H1 (cell line): ENCODE results near the gene MMP1. TPM values are rescaled to one million over a fixed set of nuclear protein-coding genes. Genes with fewer than 3 reads are reported as not detected.

Experiments
- CTCF ChIA-PET: fragments of 300-600 bp; sonication (Branson Sonifier 250); formaldehyde crosslinking; loops from one replicate; lab custom pipeline; 2021; ENCODE audit not compliant: partially characterized antibody; lab: Charles Lee
- POLR2A ChIA-PET: fragments of 300-600 bp; sonication (Branson Sonifier 250); formaldehyde crosslinking; loops from one replicate; lab custom pipeline; 2021; ENCODE audit warnings: inconsistent platforms; ENCODE audit not compliant: partially characterized antibody; lab: Charles Lee
- DNase-seq, 2 experiments: peaks; one replicate each; pipeline versions ENCODE4 v3.0.0 to v3.0.0-alpha.2; 2010 to 2022; ENCODE audit warnings: low spot score in 2 of 2, low read depth in 1 of 2, mixed read lengths in 1 of 2
- FAIRE-seq: peaks from 2 replicates; lab custom pipeline; 2011; peaks lifted over from hg19 to GRCh38; lab: Jason Lieb, UNC
- H2AFZ ChIP-seq: 2 replicates; pipeline ENCODE4 v1.8.1; 2012; ENCODE audit warnings: low read length, inconsistent platforms
- H2AK5ac ChIP-seq: 2 replicates; pipeline ENCODE4 v1.6.1; 2013; ENCODE audit warnings: low read depth, low read length
- H2BK120ac ChIP-seq: replicated peaks from 2 replicates; pipeline ENCODE3; 2013; ENCODE audit warnings: low read depth, low read length, inconsistent platforms
- H2BK12ac ChIP-seq: 2 replicates; pipeline ENCODE4 v1.6.1; 2013; ENCODE audit warnings: low read depth, low read length
- H2BK15ac ChIP-seq: 2 replicates; pipeline ENCODE4 v1.6.1; 2013; ENCODE audit warnings: low read length
- H2BK20ac ChIP-seq: 2 replicates; pipeline ENCODE4 v1.6.1; 2013; ENCODE audit warnings: low read length
- H2BK5ac ChIP-seq: 2 replicates; pipeline ENCODE4 v1.6.1; 2013; ENCODE audit warnings: low read depth, low read length
- H3K14ac ChIP-seq: 2 replicates; pipeline ENCODE4 v1.6.1; 2013; ENCODE audit warnings: inconsistent platforms; ENCODE audit not compliant: insufficient read length
- H3K18ac ChIP-seq: 2 replicates; pipeline ENCODE4 v1.6.1; 2013; ENCODE audit warnings: low read length; ENCODE audit errors: extremely low read depth
- H3K23ac ChIP-seq: 2 replicates; pipeline ENCODE4 v1.6.1; 2013; ENCODE audit warnings: inconsistent platforms; ENCODE audit not compliant: insufficient read length
- H3K23me2 ChIP-seq: 2 replicates; pipeline ENCODE4 v1.6.1; 2013; ENCODE audit warnings: low read depth, low read length
- H3K27ac ChIP-seq: 2 replicates; pipeline ENCODE4 v1.6.1; 2011; ENCODE audit warnings: low read depth, low read length, inconsistent platforms
- H3K27me3 ChIP-seq, 4 experiments: replicated peaks in 1 of 4; 1 replicate in 1 of 4; 2 replicates in 3 of 4; pipeline versions ENCODE4 v1.6.1 to v1.8.1; 2011 to 2013; ENCODE audit warnings: low read length in 3 of 4, mild to moderate bottlenecking in 3 of 4, inconsistent platforms in 2 of 4, mixed read lengths in 2 of 4, moderate library complexity in 1 of 4; ENCODE audit not compliant: control insufficient read depth in 3 of 4, insufficient read depth in 3 of 4; ENCODE audit errors: extremely low read depth in 1 of 4
- H3K36me3 ChIP-seq, 4 experiments: 2 replicates each; pipeline versions ENCODE4 v1.6.1 to v1.8.1; 2011 to 2013; ENCODE audit warnings: mild to moderate bottlenecking in 4 of 4, low read length in 3 of 4, moderate library complexity in 2 of 4, control low read depth in 1 of 4, inconsistent platforms in 1 of 4; ENCODE audit not compliant: insufficient read depth in 4 of 4, control insufficient read depth in 2 of 4
- H3K4ac ChIP-seq: replicated peaks from 2 replicates; pipeline ENCODE3; 2013; ENCODE audit warnings: low read length, low read depth, mixed read lengths, inconsistent platforms; ENCODE audit not compliant: insufficient read length
- H3K4me1 ChIP-seq, 4 experiments: replicated peaks in 1 of 4; 1 replicate in 1 of 4; 2 replicates in 3 of 4; pipeline versions ENCODE4 v1.6.1 to v1.8.1; 2011 to 2013; ENCODE audit warnings: low read length in 3 of 4, inconsistent platforms in 2 of 4, mixed read lengths in 1 of 4; ENCODE audit not compliant: insufficient read depth in 4 of 4, control insufficient read depth in 3 of 4
- H3K4me2 ChIP-seq, 2 experiments: 2 replicates each; pipeline versions ENCODE4 v1.6.1 to v1.8.1; 2011 to 2013; ENCODE audit warnings: low read depth in 2 of 2, low read length in 2 of 2, control low read depth in 1 of 2, inconsistent platforms in 1 of 2, mild to moderate bottlenecking in 1 of 2; ENCODE audit not compliant: insufficient read depth in 1 of 2
- H3K4me3 ChIP-seq, 4 experiments: fragments of 200-600, 300-600 bp in 1 of 4; sonication (generic), shearing (Covaris generic), sonication (Bioruptor Twin) in 1 of 4; 2 replicates each; pipeline versions ENCODE4 v1.5.1 to v1.8.1; 2011 to 2016; ENCODE audit warnings: low read length in 4 of 4, low read depth in 3 of 4, control low read depth in 2 of 4, inconsistent platforms in 2 of 4, mild to moderate bottlenecking in 2 of 4, mixed read lengths in 1 of 4, moderate library complexity in 1 of 4; ENCODE audit not compliant: insufficient read depth in 2 of 4; ENCODE audit errors: extremely low read depth in 1 of 4
- H3K56ac ChIP-seq: replicated peaks from 2 replicates; pipeline ENCODE3; 2013; ENCODE audit warnings: low read depth, mild to moderate bottlenecking, mixed read lengths, low read length, inconsistent platforms; ENCODE audit not compliant: insufficient read length
- H3K79me1 ChIP-seq: 2 replicates; pipeline ENCODE4 v1.6.1; 2013; ENCODE audit warnings: low read depth, low read length, control low read depth
- H3K79me2 ChIP-seq, 2 experiments: 2 replicates each; pipeline versions ENCODE4 v1.6.1 to v1.8.1; 2012 to 2013; ENCODE audit warnings: low read length in 2 of 2, mild to moderate bottlenecking in 2 of 2, inconsistent platforms in 1 of 2; ENCODE audit not compliant: insufficient read depth in 2 of 2, control insufficient read depth in 1 of 2
- H3K9ac ChIP-seq, 4 experiments: replicated peaks in 1 of 4; 1 replicate in 1 of 4; 2 replicates in 3 of 4; pipeline versions ENCODE4 v1.6.1 to v1.8.1; 2011 to 2013; ENCODE audit warnings: low read depth in 3 of 4, low read length in 3 of 4, control low read depth in 2 of 4, mild to moderate bottlenecking in 2 of 4, moderate library complexity in 2 of 4, inconsistent platforms in 1 of 4; ENCODE audit errors: extremely low read depth in 1 of 4
- H3K9me3 ChIP-seq, 2 experiments: 2 replicates each; pipeline versions ENCODE4 v1.6.1 to v1.8.1; 2012 to 2013; ENCODE audit warnings: mild to moderate bottlenecking in 2 of 2, moderate library complexity in 2 of 2, control low read depth in 1 of 2, inconsistent platforms in 1 of 2, low read depth in 1 of 2, low read length in 1 of 2, mixed read lengths in 1 of 2; ENCODE audit not compliant: insufficient read depth in 2 of 2
- H4K20me1 ChIP-seq, 2 experiments: replicated peaks in 1 of 2; 2 replicates each; pipeline versions ENCODE3 to v1.8.1; 2011 to 2013; ENCODE audit warnings: inconsistent platforms in 2 of 2, low read length in 2 of 2, mild to moderate bottlenecking in 1 of 2; ENCODE audit not compliant: insufficient read depth in 2 of 2, control insufficient read depth in 1 of 2
- H4K5ac ChIP-seq: 2 replicates; pipeline ENCODE4 v1.6.1; 2013; ENCODE audit warnings: low read length, low read depth, mixed read lengths, inconsistent platforms; ENCODE audit not compliant: insufficient read length
- H4K8ac ChIP-seq: 2 replicates; pipeline ENCODE4 v1.8.0; 2013; ENCODE audit warnings: mild to moderate bottlenecking, moderate library complexity, low read length, inconsistent platforms; ENCODE audit not compliant: insufficient read depth; ENCODE audit errors: extremely low read depth
- H4K91ac ChIP-seq: replicated peaks from 2 replicates; pipeline ENCODE3; 2013; ENCODE audit warnings: low read length, mixed read lengths, inconsistent platforms; ENCODE audit not compliant: insufficient read length
- CHD1 ChIP-seq: IDR thresholded peaks from 2 replicates; pipeline ENCODE4 v1.6.1; 2012; ENCODE audit warnings: low read depth, low read length, improper control_type of control experiment
- CREB1 ChIP-seq: IDR thresholded peaks from 2 replicates; pipeline ENCODE4 v1.6.1; 2012; ENCODE audit warnings: inconsistent platforms
- EGR1 ChIP-seq: IDR thresholded peaks from 2 replicates; pipeline ENCODE4 v1.6.1; 2011; ENCODE audit warnings: low read depth, low read length, borderline replicate concordance
- EZH2 ChIP-seq: fragments of 200-600 bp; sonication (generic); IDR thresholded peaks from 2 replicates; pipeline ENCODE4 v1.7.1; 2012; ENCODE audit warnings: low read depth, mild to moderate bottlenecking, moderate library complexity, low read length, inconsistent platforms; ENCODE audit not compliant: severe bottlenecking
- GTF2F1 ChIP-seq: IDR thresholded peaks from 2 replicates; pipeline ENCODE4 v1.6.1; 2012; ENCODE audit warnings: low read depth, low read length, improper control_type of control experiment, borderline replicate concordance
- HDAC2 ChIP-seq, 2 experiments: fragments of 300-600 bp in 1 of 2; sonication (generic) in 1 of 2; IDR thresholded peaks; 2 replicates each; pipeline ENCODE4 v1.6.1; 2011 to 2012; ENCODE audit warnings: low read depth in 2 of 2, low read length in 2 of 2, mild to moderate bottlenecking in 2 of 2, moderate library complexity in 2 of 2, borderline replicate concordance in 1 of 2, inconsistent platforms in 1 of 2
- JUND ChIP-seq: IDR thresholded peaks from 2 replicates; pipeline ENCODE4 v1.6.1; 2011; ENCODE audit warnings: mild to moderate bottlenecking, improper control_type of control experiment, low read length
- KDM1A ChIP-seq: fragments of 200-600, 300-600 bp; sonication (generic); IDR thresholded peaks from 2 replicates; pipeline ENCODE4 v1.7.1; 2016; ENCODE audit warnings: mild to moderate bottlenecking, low read length, borderline replicate concordance
- MAX ChIP-seq: IDR thresholded peaks from 2 replicates; pipeline ENCODE4 v1.6.1; 2012; ENCODE audit warnings: inconsistent platforms
- POLR2AphosphoS5 ChIP-seq: IDR thresholded peaks from 2 replicates; pipeline ENCODE4 v1.6.1; 2011; ENCODE audit warnings: low read depth, low read length
- RAD21 ChIP-seq, 2 experiments: IDR thresholded peaks in 1 of 2; conservative IDR thresholded peaks in 1 of 2; 2 replicates each; pipeline ENCODE4 v1.6.1; 2011; ENCODE audit warnings: low read depth in 2 of 2, low read length in 2 of 2, improper control_type of control experiment in 1 of 2, inconsistent platforms in 1 of 2, mild to moderate bottlenecking in 1 of 2, moderate library complexity in 1 of 2
- TAF7 ChIP-seq: optimal IDR thresholded peaks from 2 replicates; pipeline ENCODE3; 2011; ENCODE audit warnings: low read depth, mild to moderate bottlenecking, inconsistent platforms, low read length, moderate library complexity, borderline replicate concordance
- TCF12 ChIP-seq: IDR thresholded peaks from 2 replicates; pipeline ENCODE4 v1.6.1; 2011; ENCODE audit warnings: low read depth, mild to moderate bottlenecking, low read length
- WGBS, 2 experiments: shearing (Covaris generic) in 1 of 2; methylation state at CpG; one replicate each; pipeline versions ENCODE4 v1.1.6 to v1.1.7; 2013 to 2015; ENCODE audit warnings: low lambda C conversion rate in 2 of 2, mixed read lengths in 2 of 2, inconsistent platforms in 1 of 2, low coverage in 1 of 2, missing lambda C conversion rate in 1 of 2; ENCODE audit not compliant: insufficient replicate concordance in 2 of 2, insufficient coverage in 1 of 2, insufficient read length in 1 of 2; ENCODE audit errors: extremely low coverage in 1 of 2, missing lambda C conversion rate in 1 of 2; 5-methylcytosine and 5-hydroxymethylcytosine counted together
- polyA plus RNA-seq, 7 experiments: library from polyadenylated mRNA; depleted of rRNA in 3 of 7; stranded (reverse) in 5 of 7; unstranded in 2 of 7; fragments of >200 nt in 5 of 7; fragments of 200-250 nt in 2 of 7; gene quantifications; 1 replicate in 5 of 7; 2 replicates in 1 of 7; 4 replicates in 1 of 7; pipeline versions ENCODE4 v1.2.1 to v1.2.3, GENCODE V29; 2011 to 2013; ENCODE audit warnings: missing spikeins in 2 of 7, mixed read lengths in 2 of 7
- total RNA-seq: library from RNA; stranded (reverse); fragmentation: NEBNext Ultra II Directional; extraction: Animal tissue kit (Norgen Biotek cat#: 25700); gene quantifications from 2 replicates; pipeline ENCODE4 v1.2.1, GENCODE V29; 2021

Gene MMP1
- total and polyA plus RNA-seq, 2 of the 8 experiments (the other 6 are each of a cell fraction or from before 2014, with no cell fraction given): not detected

GRCh38 chr11:102802341-102802740 is 4.4 kb upstream of the MMP1 start:
- Histone ChIP-seq H2BK20ac (no peak overlapping the region), H4K20me1 (no peaks in the 10 kb centered on the region), H3K23ac (no peak overlapping the region), H3K9ac (no peak overlapping the region), H3K9me3 (no peaks in the 10 kb centered on the region), H3K4me3 (no peak overlapping the region), H3K4me1 (no peaks in the 10 kb centered on the region), H2BK120ac (no peak overlapping the region), H3K79me2 (no peaks in the 10 kb centered on the region), H3K4ac (no peak overlapping the region), H4K5ac (no peak overlapping the region), H3K4me2 (no peak overlapping the region), H3K56ac (no peak overlapping the region), H3K18ac (no peak overlapping the region), H3K27me3 (peaks cover 0 to 1% (median 0%) of the 10 kb centered on the region in 4 experiments; a peak in 1 of 7 replicates), H3K79me1 (no peaks in the 10 kb centered on the region), H2BK5ac (no peak overlapping the region), H3K36me3 (no peaks in the 10 kb centered on the region), H3K23me2 (no peaks in the 10 kb centered on the region), H2AK5ac (no peak overlapping the region), H4K91ac (no peak overlapping the region), H2BK12ac (no peak overlapping the region), H2BK15ac (no peak overlapping the region), H3K14ac (no peak overlapping the region), H2AFZ (no peak overlapping the region), H3K27ac (no peak overlapping the region), H4K8ac (no peak overlapping the region)
- CTCF ChIA-PET: interaction anchor here (0.7 to 3.0 kb wide), 9 partner anchors 8 to 239 kb away, joined by 3 to 9 read pairs (median 4); partner anchors contain the start of gene MMP10
- WGBS, 2 experiments: 91% methylated on average over 2 of the region's 2 CpGs; no CpG with 5 or more reads in 1 of the 2 experiments
- POLR2A ChIA-PET: no interaction called here
- DNase-seq: no peak
- FAIRE-seq: no peak
- TF ChIP-seq KDM1A (no peak), RAD21 (IDR thresholded peaks at IDR 0.05 in 1 of 2, conservative IDR thresholded peaks at IDR 0.05 in 1 of 2; ENCODE audit: low read depth in 2 of 2, low read length in 2 of 2) (no peak), CHD1 (no peak), GTF2F1 (no peak), TCF12 (no peak), CREB1 (no peak), JUND (no peak), TAF7 (no peak), HDAC2 (IDR thresholded peaks at IDR 0.05; ENCODE audit: borderline replicate concordance in 1 of 2, low read depth in 2 of 2, low read length in 2 of 2) (no peak), EZH2 (no peak), EGR1 (no peak), POLR2AphosphoS5 (no peak), MAX (no peak)
